ENCODE data around the gene MED13. TPM values are rescaled to one million over a fixed set of nuclear protein-coding genes. Genes with fewer than 3 reads are reported as not detected.
A peak's percentile ranks its signal among the peaks of the same experiment; 100 is the strongest.

The MED13 gene
- 10 to 100 TPM; 44.9 to 55.8 (median 50.4) TPM for polyA plus RNA-seq (ENCODE audit: insufficient read length in 4 of 4)

- peak in 2 of 4 donors; percentile 23 to 39 for DNase-seq (ENCODE audit: low read depth in 4 of 4, low spot score in 3 of 4)
Measured at GRCh38 chr17:62064791-62065563, at the start of gene MED13. MED13 (minus strand) TSS chr17:62065278; CDS start chr17:62065205, 73 bp downstream.

- no peak for DNase-seq (ENCODE audit: low read depth in 4 of 4, low spot score in 3 of 4)
Measured at GRCh38 chr17:62112229-62112628, 47.2 kb upstream of the MED13 start.

- no peak for DNase-seq (ENCODE audit: low read depth in 4 of 4, low spot score in 3 of 4)
Measured at GRCh38 chr17:62111562-62112171, 46.6 kb upstream of the MED13 start.

GRCh38 chr17:62110923-62111484 is 45.9 kb upstream of the MED13 start:
- DNase-seq (ENCODE audit: low read depth in 4 of 4, low spot score in 3 of 4), result no peak

- DNase-seq (ENCODE audit: low read depth in 4 of 4, low spot score in 3 of 4), result no peak
Measured at GRCh38 chr17:62109924-62110323, 44.8 kb upstream of the MED13 start.

GRCh38 chr17:62109378-62109902 is 44.4 kb upstream of the MED13 start:
- peak in 3 of 4 donors; percentile 5 to 24 (median 13) for DNase-seq (ENCODE audit: low read depth in 4 of 4, low spot score in 3 of 4)

GRCh38 chr17:62105861-62106260 is 40.8 kb upstream of the MED13 start:
- no peak for DNase-seq (ENCODE audit: low read depth in 4 of 4, low spot score in 3 of 4)

- DNase-seq (ENCODE audit: low read depth in 4 of 4, low spot score in 3 of 4), result no peak
Measured at GRCh38 chr17:62105357-62105756, 40.3 kb upstream of the MED13 start.

- no peak for DNase-seq (ENCODE audit: low read depth in 4 of 4, low spot score in 3 of 4)
Measured at GRCh38 chr17:62101515-62101914, 36.4 kb upstream of the MED13 start.

- no peak for DNase-seq (ENCODE audit: low read depth in 4 of 4, low spot score in 3 of 4)
Measured at GRCh38 chr17:62101090-62101489, 36.0 kb upstream of the MED13 start.

- DNase-seq (ENCODE audit: low read depth in 4 of 4, low spot score in 3 of 4), result no peak
Measured at GRCh38 chr17:62100055-62100454, 35.0 kb upstream of the MED13 start.

- DNase-seq (ENCODE audit: low read depth in 4 of 4, low spot score in 3 of 4), result no peak
Measured at GRCh38 chr17:62099532-62099931, 34.5 kb upstream of the MED13 start.

- no peak for DNase-seq (ENCODE audit: low read depth in 4 of 4, low spot score in 3 of 4)
Measured at GRCh38 chr17:62098623-62099231, 33.6 kb upstream of the MED13 start.

- no peak for DNase-seq (ENCODE audit: low read depth in 4 of 4, low spot score in 3 of 4)
Measured at GRCh38 chr17:62096401-62096670, 31.3 kb upstream of the MED13 start.

- DNase-seq (ENCODE audit: low read depth in 4 of 4, low spot score in 3 of 4), result no peak
Measured at GRCh38 chr17:62094175-62094574, 29.1 kb upstream of the MED13 start.

GRCh38 chr17:62093188-62094155 is 28.4 kb upstream of the MED13 start:
- no peak for DNase-seq (ENCODE audit: low read depth in 4 of 4, low spot score in 3 of 4)

GRCh38 chr17:62092784-62093183 is 27.7 kb upstream of the MED13 start:
- no peak for DNase-seq (ENCODE audit: low read depth in 4 of 4, low spot score in 3 of 4)

GRCh38 chr17:62091804-62092203 is 26.7 kb upstream of the MED13 start:
- DNase-seq (ENCODE audit: low read depth in 4 of 4, low spot score in 3 of 4), result no peak

- no peak for DNase-seq (ENCODE audit: low read depth in 4 of 4, low spot score in 3 of 4)
Measured at GRCh38 chr17:62090868-62091267, 25.8 kb upstream of the MED13 start.

All from right renal pelvis (tissue), 4 donors.